ENCODE data around the gene LRRN3.
"Not testable (repeated sequence)": the region's sequence is repeated elsewhere in the genome, so short reads cannot be mapped to it uniquely, and the experiment has no call there.

LRRN3 gene

GRCh38 chr7:111090846-111091245, at the start of gene LRRN3:
LRRN3 (plus strand) TSS chr7:111091127; CDS start chr7:111122773, 31,646 bp downstream.
- no peak for FAIRE-seq

GRCh38 chr7:111041577-111041976, 49.4 kb upstream of the LRRN3 start:
- FAIRE-seq = no peak

- FAIRE-seq = no peak
Measured at GRCh38 chr7:111042842-111043241, 48.1 kb upstream of the LRRN3 start.

- no peak for FAIRE-seq
Measured at GRCh38 chr7:111043561-111043960, 47.4 kb upstream of the LRRN3 start.

GRCh38 chr7:111045449-111045848, 45.5 kb upstream of the LRRN3 start:
- FAIRE-seq = no peak

GRCh38 chr7:111047595-111047994, 43.3 kb upstream of the LRRN3 start:
- FAIRE-seq = no peak

- FAIRE-seq = no peak
Measured at GRCh38 chr7:111049971-111050680, 40.8 kb upstream of the LRRN3 start.

GRCh38 chr7:111050875-111051416, 40.0 kb upstream of the LRRN3 start:
- FAIRE-seq = no peak

GRCh38 chr7:111051832-111052231, 39.1 kb upstream of the LRRN3 start:
- FAIRE-seq = no peak

- no peak for FAIRE-seq
Measured at GRCh38 chr7:111053035-111053434, 37.9 kb upstream of the LRRN3 start.

GRCh38 chr7:111056371-111056770, 34.6 kb upstream of the LRRN3 start:
- no peak for FAIRE-seq

- no peak for FAIRE-seq
Measured at GRCh38 chr7:111057066-111057465, 33.9 kb upstream of the LRRN3 start.

- no peak for FAIRE-seq
Measured at GRCh38 chr7:111059833-111060232, 31.1 kb upstream of the LRRN3 start.

GRCh38 chr7:111063166-111063565, 27.8 kb upstream of the LRRN3 start:
- FAIRE-seq = no peak

- no peak for FAIRE-seq
Measured at GRCh38 chr7:111067251-111067650, 23.7 kb upstream of the LRRN3 start.

GRCh38 chr7:111067682-111068081, 23.2 kb upstream of the LRRN3 start:
- FAIRE-seq = no peak

GRCh38 chr7:111068618-111069017, 22.3 kb upstream of the LRRN3 start:
- no peak for FAIRE-seq

- no peak for FAIRE-seq
Measured at GRCh38 chr7:111071556-111071955, 19.4 kb upstream of the LRRN3 start.

GRCh38 chr7:111072658-111073057, 18.3 kb upstream of the LRRN3 start:
- FAIRE-seq = not testable (repeated sequence)

GRCh38 chr7:111074071-111074747, 16.7 kb upstream of the LRRN3 start:
- FAIRE-seq = no peak

- FAIRE-seq = no peak
Measured at GRCh38 chr7:111074748-111075146, 16.2 kb upstream of the LRRN3 start.

GRCh38 chr7:111075498-111075897, 15.4 kb upstream of the LRRN3 start:
- FAIRE-seq = no peak

- FAIRE-seq = no peak
Measured at GRCh38 chr7:111076205-111076604, 14.7 kb upstream of the LRRN3 start.

- FAIRE-seq = no peak
Measured at GRCh38 chr7:111077001-111077400, 13.9 kb upstream of the LRRN3 start.
